A673 (cell line): ENCODE measurements around the gene BNIP1. TPM values are rescaled to one million over a fixed set of nuclear protein-coding genes. Genes with fewer than 3 reads are reported as not detected.

Source experiments
- BruUV-seq: library from RNA; stranded (reverse); fragments of 400-500 nt; replicated peaks from 2 replicates; lab custom pipeline; 2021; lab: Mats Ljungman, UMichigan
- CTCF ChIA-PET: fragments of 300-600 bp; sonication (Branson Sonifier 250); formaldehyde crosslinking; loops from one replicate; lab custom pipeline; 2022; ENCODE audit warnings: antibody characterized with exemption; lab: Charles Lee
- POLR2A ChIA-PET: fragments of 300-600 bp; sonication (Branson Sonifier 250); formaldehyde crosslinking; loops from one replicate; lab custom pipeline; 2022; ENCODE audit warnings: antibody characterized with exemption; ENCODE audit not compliant: low non-redundant PET; lab: Charles Lee
- DNase-seq: peaks from one replicate; pipeline ENCODE4 v3.0.0-alpha.2; 2015; ENCODE audit warnings: low spot score
- H3K27ac ChIP-seq: fragments of 200-600 bp; sonication (generic); 2 replicates; pipeline ENCODE4 v1.5.1; 2016; ENCODE audit warnings: mixed run types, low read depth, mild to moderate bottlenecking, mixed read lengths, antibody characterized with exemption, low read length; ENCODE audit not compliant: poor library complexity, severe bottlenecking
- H3K27me3 ChIP-seq: fragments of 200-600 bp; sonication (generic); replicated peaks from 2 replicates; pipeline ENCODE4 v1.6.1; 2017; ENCODE audit warnings: mixed run types, low read depth, mild to moderate bottlenecking, mixed read lengths, antibody characterized with exemption, low read length; ENCODE audit not compliant: insufficient read depth, poor library complexity
- H3K36me3 ChIP-seq: fragments of 200-600 bp; sonication (generic); 2 replicates; pipeline ENCODE4 v1.6.1; 2016; ENCODE audit warnings: mixed run types, mild to moderate bottlenecking, mixed read lengths, antibody characterized with exemption, low read length; ENCODE audit not compliant: insufficient read depth, poor library complexity, severe bottlenecking
- H3K4me1 ChIP-seq: fragments of 200-600 bp; sonication (generic); 2 replicates; pipeline ENCODE4 v1.6.1; 2017; ENCODE audit warnings: mixed run types, mild to moderate bottlenecking, mixed read lengths, antibody characterized with exemption, low read length; ENCODE audit not compliant: insufficient read depth, poor library complexity, severe bottlenecking
- H3K4me3 ChIP-seq: fragments of 200-600 bp; sonication (generic); 2 replicates; pipeline ENCODE4 v1.5.1; 2016; ENCODE audit warnings: low read depth, mixed run types, mild to moderate bottlenecking, mixed read lengths, low read length; ENCODE audit not compliant: poor library complexity, severe bottlenecking
- H3K9me3 ChIP-seq: fragments of 200-600 bp; sonication (generic); 2 replicates; pipeline ENCODE4 v1.6.1; 2016; ENCODE audit warnings: mixed run types, low read depth, mild to moderate bottlenecking, mixed read lengths, antibody characterized with exemption, low read length; ENCODE audit not compliant: poor library complexity, severe bottlenecking
- CTCF ChIP-seq: fragments of 300-800, 200-600 bp; sonication (generic); conservative IDR thresholded peaks from 2 replicates; pipeline ENCODE4 v1.5.1; 2017; ENCODE audit warnings: low read depth, mild to moderate bottlenecking, antibody characterized with exemption, low read length, moderate library complexity, mixed read lengths
- EZH2 ChIP-seq: fragments of 200-600 bp; sonication (generic); IDR thresholded peaks from 2 replicates; pipeline ENCODE4 v1.6.1; 2017; ENCODE audit warnings: borderline replicate concordance, low read depth, mild to moderate bottlenecking, mixed read lengths, antibody characterized with exemption, low read length; ENCODE audit not compliant: poor library complexity, severe bottlenecking
- intact Hi-C: fragments of 100-400 bp; cut with micrococcal nuclease; formaldehyde crosslinking; loops from one replicate; pipeline ENCODE4 v1.10.0; 2022; ENCODE audit not compliant: unreplicated experiment
- total RNA-seq: library from RNA; stranded (reverse); gene quantifications from 2 replicates; pipeline ENCODE4 v1.2.3, GENCODE V29; 2021

Gene BNIP1
- total RNA-seq, 1 experiment from 2014 or later: 14.7 TPM

- no TSS peak for BruUV-seq
Measured at GRCh38 chr5:173155912-173156311, 11.6 kb downstream of the BNIP1 start.

GRCh38 chr5:173158366-173158765 lies 14.0 kb downstream of the BNIP1 start:
- no peak for DNase-seq
- H3K4me1 ChIP-seq: no peaks in the 10 kb centered on the region
- H3K9me3 ChIP-seq: no peaks in the 10 kb centered on the region
- peaks cover 3% of the 10 kb centered on the region for H3K36me3 ChIP-seq
- no TSS peak for BruUV-seq
- no peaks in the 10 kb centered on the region for H3K27me3 ChIP-seq
- POLR2A ChIA-PET: no interaction called here
- H3K27ac ChIP-seq: no peak overlapping the region
- no peak overlapping the region for H3K4me3 ChIP-seq
- intact Hi-C loops: no loop called here
- CTCF ChIA-PET: no interaction called here
- no peak for TF ChIP-seq CTCF
- TF ChIP-seq EZH2: no peak

More at GRCh38 chr5:173155912-173156311, 11.6 kb downstream of the BNIP1 start:
- Histone ChIP-seq H3K27me3 (no peaks in the 10 kb centered on the region), H3K4me3 (no peak overlapping the region), H3K4me1 (no peaks in the 10 kb centered on the region), H3K9me3 (no peaks in the 10 kb centered on the region), H3K36me3 (peaks cover 3% of the 10 kb centered on the region), H3K27ac (no peak overlapping the region)
- TF ChIP-seq CTCF: no peak
- TF ChIP-seq EZH2: no peak
- ChIA-PET POLR2A (no interaction called here), CTCF (no interaction called here)
- intact Hi-C loops: no loop called here
- DNase-seq: no peak

GRCh38 chr5:173159256-173159655 lies 14.9 kb downstream of the BNIP1 start:
- Histone ChIP-seq H3K36me3 (no peaks in the 10 kb centered on the region), H3K4me3 (no peak overlapping the region), H3K27ac (no peak overlapping the region), H3K9me3 (no peaks in the 10 kb centered on the region), H3K27me3 (no peaks in the 10 kb centered on the region), H3K4me1 (no peaks in the 10 kb centered on the region)
- no TSS peak for BruUV-seq
- intact Hi-C loops: no loop called here
- ChIA-PET POLR2A (no interaction called here), CTCF (no interaction called here)
- TF ChIP-seq CTCF (no peak), EZH2 (no peak)
- no peak for DNase-seq
